Vagina (tissue), 2 donors: Measurements from ENCODE around the gene DVL2. TPM values are rescaled to one million over a fixed set of nuclear protein-coding genes. Genes with fewer than 3 reads are reported as not detected.

Source experiments
- DNase-seq, 2 donors: peaks; one replicate each; pipeline ENCODE4 v3.0.0-alpha.2; 2017; ENCODE audit errors: extremely low spot score in 2 of 2
- H3K27ac ChIP-seq: fragments of 200-600 bp; sonication (generic); one replicate; pipeline ENCODE4 v1.5.1; 2019
- H3K27me3 ChIP-seq: fragments of 200-600 bp; sonication (generic); one replicate; pipeline ENCODE4 v1.5.1; 2019
- H3K36me3 ChIP-seq, 2 donors: fragments of 200-600 bp; sonication (generic); one replicate each; pipeline ENCODE4 v1.5.1; 2017 to 2019
- H3K4me1 ChIP-seq: fragments of 200-600 bp; sonication (generic); one replicate; pipeline ENCODE4 v1.5.1; 2019
- H3K4me3 ChIP-seq, 2 donors: fragments of 200-600 bp; sonication (generic); 1 replicate in 1 of 2; 2 replicates in 1 of 2; pipeline ENCODE4 v1.5.1; 2016 to 2019
- H3K9me3 ChIP-seq: fragments of 200-600 bp; sonication (generic); one replicate; pipeline ENCODE4 v1.5.1; 2019
- CTCF ChIP-seq, 3 experiments: fragments of 450-650 bp in 2 of 3; fragments of 200-600 bp in 1 of 3; sonication (generic) in 1 of 3; IDR thresholded peaks; one replicate each; pipeline ENCODE4 v1.5.1; 2017 to 2019; ENCODE audit warnings: antibody characterized with exemption in 3 of 3, mild to moderate bottlenecking in 2 of 3, moderate library complexity in 2 of 3
- POLR2A ChIP-seq, 2 donors: fragments of 450-650 bp; IDR thresholded peaks; one replicate each; pipeline ENCODE4 v1.6.1; 2017; ENCODE audit warnings: antibody characterized with exemption in 2 of 2, mild to moderate bottlenecking in 2 of 2, moderate library complexity in 2 of 2
- POLR2AphosphoS5 ChIP-seq, 2 donors: sonication (generic); formaldehyde crosslinking; IDR thresholded peaks; one replicate each; pipeline ENCODE4 v1.9.0; 2017; ENCODE audit warnings: antibody characterized with exemption in 2 of 2, mild to moderate bottlenecking in 2 of 2, low read depth in 1 of 2; ENCODE audit not compliant: insufficient read depth in 1 of 2
- intact Hi-C: fragments of 100-400 bp; cut with DNase I; formaldehyde crosslinking; loops from one replicate; pipeline ENCODE4 v1.15.1; 2023
- microRNA counts, 2 donors: library from miRNA; unstranded; fragments of <30 nt; microRNA quantifications; one replicate each; lab custom pipeline; 2016 to 2017
- microRNA-seq: library from miRNA; unstranded; fragments of <30 nt; microRNA quantifications from one replicate; pipeline ENCODE4, GENCODE V29; 2017; ENCODE audit warnings: borderline number of aligned reads, borderline replicate concordance
- small RNA-seq: library from RNA; depleted of rRNA; stranded (forward); fragments of <200 nt; gene quantifications from one replicate; pipeline ENCODE3, GENCODE V24; 2016
- total RNA-seq: library from RNA; depleted of rRNA; stranded (reverse); fragments of >200 nt; gene quantifications from one replicate; pipeline ENCODE4 v1.2.3, GENCODE V29; 2016

The DVL2 gene
- total RNA-seq, 1 donor from 2014 or later = 53.0 TPM

- Histone ChIP-seq H3K4me3 (peak overlapping the region; percentile 19 to 35), H3K36me3 (no peaks in the 10 kb centered on the region), H3K9me3 (no peaks in the 10 kb centered on the region), H3K27ac (no peak overlapping the region), H3K4me1 (peaks cover 15% of the 10 kb centered on the region), H3K27me3 (no peaks in the 10 kb centered on the region)
- no peak for DNase-seq
- TF ChIP-seq POLR2AphosphoS5 (IDR thresholded peaks at IDR 0.05; ENCODE audit: insufficient read depth in 1 of 2, low read depth in 1 of 2) = no peak
- no peak for TF ChIP-seq CTCF (IDR thresholded peaks at IDR 0.05)
- no peak for TF ChIP-seq POLR2A (IDR thresholded peaks at IDR 0.05)
- intact Hi-C loops = no loop called here
These were observed 56.3 kb downstream of the DVL2 start for GRCh38 chr17:7177954-7178477.

DNA sequence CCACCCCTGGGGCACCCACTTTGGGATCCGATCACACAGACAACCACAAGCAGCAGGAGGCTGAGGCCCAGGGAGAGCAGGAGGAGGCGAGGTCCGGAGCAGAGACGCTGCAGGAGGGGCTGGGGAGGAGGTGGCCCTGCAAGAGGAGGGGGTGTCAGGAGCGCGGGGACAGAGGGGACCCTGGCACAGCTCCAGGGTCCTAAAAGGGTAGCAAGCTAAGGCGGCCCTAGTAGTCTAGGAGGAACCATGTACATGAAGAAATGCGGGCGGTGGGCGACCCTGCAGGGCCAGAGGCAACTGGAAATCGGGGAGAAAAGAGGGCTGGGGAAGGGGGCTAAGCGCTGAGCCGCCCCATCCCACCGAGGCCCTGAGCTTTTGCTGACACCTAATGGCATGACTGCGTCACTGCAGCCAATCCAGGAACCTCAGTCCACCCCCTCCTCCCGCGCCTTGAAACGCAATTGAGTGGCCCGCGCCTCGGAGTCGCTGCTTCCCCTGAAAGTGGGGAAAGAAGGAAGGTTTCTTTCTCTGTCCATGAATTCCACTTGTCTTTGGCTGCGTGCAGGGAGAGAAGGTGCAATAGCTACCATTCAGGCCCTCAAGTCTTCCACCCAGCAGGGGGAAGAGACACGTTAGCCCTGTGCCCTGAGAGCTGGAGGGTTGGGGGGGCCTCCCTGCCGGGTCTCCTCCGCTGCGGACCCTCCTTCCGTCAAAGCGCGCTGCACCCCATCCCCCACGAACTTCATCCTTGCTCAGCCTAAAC lies 56.9 kb downstream of the DVL2 start:
- no peaks in the 10 kb centered on the region for H3K36me3 ChIP-seq
- DNase-seq = no peak
- intact Hi-C loops = no loop called here
- no peaks in the 10 kb centered on the region for H3K9me3 ChIP-seq
- no peak overlapping the region for H3K27ac ChIP-seq
- TF ChIP-seq POLR2A (IDR thresholded peaks at IDR 0.05) (no peak), CTCF (IDR thresholded peaks at IDR 0.05) (peak; percentile 58 to 69 (median 58))
- H3K4me1 ChIP-seq = peaks cover 15% of the 10 kb centered on the region
- H3K27me3 ChIP-seq = no peaks in the 10 kb centered on the region
- H3K4me3 ChIP-seq = peak overlapping the region; percentile 19 to 35

DNA sequence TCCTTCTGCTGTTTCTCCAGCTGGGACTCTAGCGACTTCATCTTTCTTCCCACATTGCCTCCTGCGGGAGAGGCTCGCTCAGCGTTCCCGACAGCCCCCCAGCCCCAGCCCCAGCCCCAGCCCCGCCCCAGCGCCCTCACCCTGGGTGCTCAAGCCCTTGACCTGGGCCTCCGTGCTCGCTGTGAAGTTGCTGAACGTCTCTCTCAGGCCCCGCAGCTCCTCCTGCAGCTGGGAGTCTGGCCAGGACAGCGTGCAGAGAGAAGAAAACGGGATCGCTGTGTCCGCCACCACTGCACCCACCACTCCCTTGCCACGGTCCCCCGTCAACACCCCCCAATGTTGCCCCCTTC lies 57.5 kb downstream of the DVL2 start:
- no peak for TF ChIP-seq POLR2A (IDR thresholded peaks at IDR 0.05)
- TF ChIP-seq POLR2AphosphoS5 (IDR thresholded peaks at IDR 0.05; ENCODE audit: insufficient read depth in 1 of 2, low read depth in 1 of 2) = no peak
- TF ChIP-seq CTCF (IDR thresholded peaks at IDR 0.05) = no peak
- intact Hi-C loops = no loop called here
- Histone ChIP-seq H3K27me3 (no peaks in the 10 kb centered on the region), H3K4me3 (peak overlapping the region; percentile 19 to 35), H3K9me3 (no peaks in the 10 kb centered on the region), H3K4me1 (peaks cover 15% of the 10 kb centered on the region), H3K36me3 (no peaks in the 10 kb centered on the region), H3K27ac (no peak overlapping the region)
- no peak for DNase-seq

- intact Hi-C loops = no loop called here
- no peaks in the 10 kb centered on the region for H3K27me3 ChIP-seq
- no peak for TF ChIP-seq POLR2AphosphoS5 (IDR thresholded peaks at IDR 0.05; ENCODE audit: insufficient read depth in 1 of 2, low read depth in 1 of 2)
- TF ChIP-seq POLR2A (IDR thresholded peaks at IDR 0.05) = no peak
- TF ChIP-seq CTCF (IDR thresholded peaks at IDR 0.05) = no peak
These were observed 58.0 kb downstream of the DVL2 start for GRCh38 chr17:7176107-7176840.

More at GRCh38 chr17:7176107-7176840, 58.0 kb downstream of the DVL2 start:
- no peaks in the 10 kb centered on the region for H3K36me3 ChIP-seq
- H3K27ac ChIP-seq = no peak overlapping the region
- peaks cover 15% of the 10 kb centered on the region for H3K4me1 ChIP-seq
- H3K4me3 ChIP-seq = no peak overlapping the region
- H3K9me3 ChIP-seq = no peaks in the 10 kb centered on the region
- DNase-seq = no peak

MicroRNAs encoded within 50 kb of the gene (microRNA counts, 767-probe panel; counts per million panel counts)
- 238 to 261 counts per million in 2 donors for microRNA hsa-miR-324-3p (lab: Ali Mortazavi, UCI)
- microRNA hsa-miR-324-5p (lab: Ali Mortazavi, UCI) = 1,257 to 4,378 counts per million in 2 donors

Small RNA genes lying within 50 kb of the gene (microRNA-seq; reads per million reads assigned to microRNA genes)
- 1,223 reads per million, percentile 81 among the genes with 10 or more reads in this experiment for gene MIR324

Small RNA genes lying within 50 kb of the gene (small RNA-seq; reads per million reads assigned to genes)
- gene AC120057.4 = not detected
- 5.3 reads per million, percentile 88 among the genes with 10 or more reads in this experiment for gene MIR324
- gene RF00019 = not detected

Other genes starting within 250 kb of the DVL2 start
- 16.0 TPM for gene ALOX12, start 238.5 kb downstream of the DVL2 start, total RNA-seq
- gene RNASEK, start 221.9 kb downstream of the DVL2 start, total RNA-seq = 155 TPM
- gene BCL6B, start 211.5 kb downstream of the DVL2 start, total RNA-seq = 10.1 TPM
- gene SLC16A13, start 198.5 kb downstream of the DVL2 start, total RNA-seq = 2.0 TPM
- gene SLC16A11, start 190.4 kb downstream of the DVL2 start, total RNA-seq = not detected
- 3.7 TPM for gene CLEC10A, start 154.3 kb downstream of the DVL2 start, total RNA-seq
- 2.7 TPM for gene ASGR2, start 119.7 kb downstream of the DVL2 start, total RNA-seq
- gene ASGR1, start 55.1 kb downstream of the DVL2 start, total RNA-seq = 2.5 TPM
- gene DLG4, start 14.7 kb downstream of the DVL2 start, total RNA-seq = 23.3 TPM
- 957 TPM for gene ACADVL, start 14.6 kb downstream of the DVL2 start, total RNA-seq
- 24.8 TPM for gene PHF23, start 4.9 kb upstream of the DVL2 start, total RNA-seq
- 395 TPM for gene GABARAP, start 7.9 kb upstream of the DVL2 start, total RNA-seq
- 64.6 TPM for gene CTDNEP1, start 17.2 kb upstream of the DVL2 start, total RNA-seq
- 30.9 TPM for gene ELP5, start 17.7 kb upstream of the DVL2 start, total RNA-seq
- gene CLDN7, start 28.0 kb upstream of the DVL2 start, total RNA-seq = 75.9 TPM
- gene SLC2A4, start 47.2 kb upstream of the DVL2 start, total RNA-seq = 3.2 TPM
- 0.25 TPM for gene YBX2, start 60.1 kb upstream of the DVL2 start, total RNA-seq
- 238 TPM for gene EIF5A, start 73.1 kb upstream of the DVL2 start, total RNA-seq
- gene GPS2, start 80.8 kb upstream of the DVL2 start, total RNA-seq = 51.1 TPM
- gene NEURL4, start 94.8 kb upstream of the DVL2 start, total RNA-seq = 22.6 TPM
- gene ACAP1, start 102.0 kb upstream of the DVL2 start, total RNA-seq = 7.6 TPM
- 12.5 TPM for gene KCTD11, start 117.6 kb upstream of the DVL2 start, total RNA-seq
- gene TMEM95, start 120.6 kb upstream of the DVL2 start, total RNA-seq = not detected
- gene TNK1, start 146.6 kb upstream of the DVL2 start, total RNA-seq = 10.1 TPM
- gene PLSCR3, start 160.0 kb upstream of the DVL2 start, total RNA-seq = 37.1 TPM
- 118 TPM for gene TMEM256, start 169.6 kb upstream of the DVL2 start, total RNA-seq
- gene NLGN2, start 173.3 kb upstream of the DVL2 start, total RNA-seq = 25.5 TPM
- not detected for gene SPEM1, start 185.8 kb upstream of the DVL2 start, total RNA-seq
- not detected for gene SPEM2, start 191.1 kb upstream of the DVL2 start, total RNA-seq
- not detected for gene SPEM3, start 194.3 kb upstream of the DVL2 start, total RNA-seq
- gene TMEM102, start 200.9 kb upstream of the DVL2 start, total RNA-seq = 9.8 TPM
- gene FGF11, start 205.0 kb upstream of the DVL2 start, total RNA-seq = 10.8 TPM
- 5.9 TPM for gene CHRNB1, start 210.5 kb upstream of the DVL2 start, total RNA-seq
- 38.1 TPM for gene ZBTB4, start 245.1 kb upstream of the DVL2 start, total RNA-seq
- not detected for gene SLC35G6, start 246.9 kb upstream of the DVL2 start, total RNA-seq
- gene POLR2A, start 249.8 kb upstream of the DVL2 start, total RNA-seq = 118 TPM